ENCODE data around the gene F13A1.
A peak's percentile ranks its signal among the peaks of the same experiment; 100 is the strongest.

The F13A1 gene

DNA sequence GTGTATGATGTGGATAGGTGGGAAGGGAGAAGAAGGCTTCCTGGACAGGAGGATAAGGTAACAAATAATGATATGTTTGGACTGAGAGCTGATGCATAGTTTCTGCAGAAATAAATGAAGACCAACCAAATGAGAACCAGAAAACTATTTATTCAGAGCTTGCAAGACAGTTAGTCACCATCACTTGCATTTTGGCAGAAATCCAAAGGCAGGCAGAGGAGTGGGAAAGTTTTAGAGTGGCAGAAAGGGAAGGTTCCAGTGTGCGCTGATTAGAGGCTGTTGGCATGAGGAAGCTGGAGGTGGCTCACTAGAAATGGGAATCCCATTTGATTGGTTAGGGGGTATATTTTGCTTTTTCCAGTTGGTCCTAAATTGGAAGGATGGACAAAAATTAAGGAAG is 13.0 kb upstream of the F13A1 start:
- no peak for DNase-seq (ENCODE audit: low spot score in 2 of 2)
- Histone ChIP-seq H3K9me3 (no peaks in the 10 kb centered on the region), H3K4me1 (no peaks in the 10 kb centered on the region), H3K4me3 (no peak overlapping the region), H3K27me3 (ENCODE audit: low read depth) (no peaks in the 10 kb centered on the region), H3K36me3 (replicated peaks) (no peaks in the 10 kb centered on the region)
- in situ Hi-C loops (cut with MboI; ENCODE audit: low sequenced_read_pairs), result no loop called here

DNA sequence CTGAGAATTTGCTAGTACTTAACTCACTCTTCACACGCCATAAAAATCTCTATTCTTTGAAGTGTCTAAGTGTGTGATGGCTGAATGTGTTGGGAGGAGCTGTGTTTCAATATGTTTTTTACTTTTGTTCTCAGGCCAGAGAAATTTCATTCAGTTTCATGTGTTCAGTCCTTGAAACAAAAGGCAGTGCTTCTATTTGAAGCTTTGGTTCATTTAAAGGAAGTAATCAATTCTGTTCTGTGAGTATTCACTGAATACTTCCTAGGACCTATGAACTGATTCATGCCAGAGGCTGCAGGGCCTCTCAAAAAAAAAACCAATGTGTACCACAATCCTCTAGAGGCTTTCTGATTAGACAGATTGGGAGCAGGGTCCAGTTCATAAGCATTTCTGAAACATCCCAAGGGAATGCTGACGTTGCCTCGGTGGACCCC is 12.4 kb upstream of the F13A1 start:
- DNase-seq (ENCODE audit: low spot score in 2 of 2), result no peak
- H3K36me3 ChIP-seq (replicated peaks), result no peaks in the 10 kb centered on the region
- H3K27me3 ChIP-seq (ENCODE audit: low read depth), result no peaks in the 10 kb centered on the region
- H3K9me3 ChIP-seq, result no peaks in the 10 kb centered on the region
- H3K4me1 ChIP-seq, result no peaks in the 10 kb centered on the region
- no peak overlapping the region for H3K4me3 ChIP-seq
- in situ Hi-C loops (cut with MboI; ENCODE audit: low sequenced_read_pairs), result no loop called here

DNA sequence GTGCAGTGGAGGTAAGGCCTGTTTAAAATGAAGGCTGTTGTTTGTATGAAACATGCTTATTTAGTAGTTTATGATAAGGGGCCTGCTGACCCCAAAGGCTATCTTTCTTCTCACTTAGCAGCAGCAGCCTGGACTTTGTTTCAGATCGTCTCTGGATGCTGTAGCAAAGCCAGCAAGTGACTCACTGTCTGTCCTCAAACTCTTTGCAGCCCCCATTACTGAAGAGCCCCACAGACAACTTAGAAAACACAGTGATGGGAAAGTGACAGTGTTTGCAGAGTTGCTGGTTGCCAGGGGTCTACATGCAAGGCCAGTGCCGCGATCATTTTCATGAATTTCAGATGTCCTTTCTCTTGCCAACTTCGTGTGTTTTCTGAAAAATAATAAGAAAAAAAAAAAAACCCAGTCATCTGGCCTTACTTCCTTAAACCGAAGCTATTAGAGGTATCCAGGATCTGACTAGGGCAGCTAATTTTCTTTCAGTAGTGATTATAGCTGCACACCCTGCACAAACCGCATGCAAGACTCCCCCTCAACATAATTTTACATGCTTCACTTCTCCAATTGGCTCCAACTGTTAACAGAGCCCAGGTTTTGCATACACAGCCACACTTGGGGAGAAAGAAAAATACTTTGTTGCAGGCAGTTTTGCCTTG is 11.6 kb upstream of the F13A1 start:
- no peak overlapping the region for H3K4me3 ChIP-seq
- in situ Hi-C loops (cut with MboI; ENCODE audit: low sequenced_read_pairs), result no loop called here
- no peaks in the 10 kb centered on the region for H3K27me3 ChIP-seq (ENCODE audit: low read depth)
- no peaks in the 10 kb centered on the region for H3K4me1 ChIP-seq
- no peaks in the 10 kb centered on the region for H3K9me3 ChIP-seq
- no peak for DNase-seq (ENCODE audit: low spot score in 2 of 2)
- no peaks in the 10 kb centered on the region for H3K36me3 ChIP-seq (replicated peaks)

DNA sequence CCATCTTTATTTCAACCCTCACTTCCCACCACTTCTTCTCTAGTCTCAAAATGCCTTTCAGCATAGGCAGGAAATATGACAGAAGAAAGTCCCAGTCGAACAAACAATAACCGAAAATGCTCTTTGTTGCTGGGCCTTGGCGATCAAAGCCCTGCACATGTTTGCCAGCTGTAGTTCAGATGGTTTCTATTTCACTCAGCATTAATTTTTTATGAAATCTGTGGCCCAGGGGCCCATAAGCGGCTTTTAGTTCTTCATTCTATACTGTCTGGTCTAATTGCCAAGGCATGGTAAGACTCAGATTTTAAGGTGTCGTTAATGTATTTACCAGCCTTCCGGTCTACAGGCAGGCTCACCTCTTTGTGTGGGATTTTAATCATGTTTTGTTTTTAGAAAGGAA is 10.9 kb upstream of the F13A1 start:
- Histone ChIP-seq H3K27me3 (ENCODE audit: low read depth) (no peaks in the 10 kb centered on the region), H3K36me3 (replicated peaks) (no peaks in the 10 kb centered on the region), H3K4me1 (no peaks in the 10 kb centered on the region), H3K9me3 (no peaks in the 10 kb centered on the region), H3K4me3 (no peak overlapping the region)
- in situ Hi-C loops (cut with MboI; ENCODE audit: low sequenced_read_pairs), result no loop called here
- DNase-seq (ENCODE audit: low spot score in 2 of 2), result no peak

DNA sequence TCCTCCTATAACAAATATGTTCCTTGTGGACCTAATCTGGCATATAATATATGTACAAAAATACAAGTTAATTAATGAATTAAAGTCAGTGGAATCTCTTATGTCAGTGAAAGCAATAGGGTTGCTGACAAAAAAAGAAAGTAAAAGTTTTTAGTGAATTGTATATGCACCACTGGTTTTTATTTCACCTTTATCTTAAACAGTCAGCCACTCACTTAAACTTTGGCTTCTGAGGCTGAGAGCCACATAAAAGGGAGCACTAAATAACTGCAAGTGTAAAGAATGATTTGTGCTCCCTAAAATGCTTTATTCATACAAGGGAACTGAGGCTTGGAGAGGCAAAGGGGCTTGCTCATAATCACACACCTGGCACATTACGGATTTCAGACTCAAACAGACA is 9.9 kb upstream of the F13A1 start:
- Histone ChIP-seq H3K27me3 (ENCODE audit: low read depth) (no peaks in the 10 kb centered on the region), H3K36me3 (replicated peaks) (no peaks in the 10 kb centered on the region), H3K4me3 (no peak overlapping the region), H3K9me3 (no peaks in the 10 kb centered on the region), H3K4me1 (no peaks in the 10 kb centered on the region)
- in situ Hi-C loops (cut with MboI; ENCODE audit: low sequenced_read_pairs), result no loop called here
- DNase-seq (ENCODE audit: low spot score in 2 of 2), result no peak

DNA sequence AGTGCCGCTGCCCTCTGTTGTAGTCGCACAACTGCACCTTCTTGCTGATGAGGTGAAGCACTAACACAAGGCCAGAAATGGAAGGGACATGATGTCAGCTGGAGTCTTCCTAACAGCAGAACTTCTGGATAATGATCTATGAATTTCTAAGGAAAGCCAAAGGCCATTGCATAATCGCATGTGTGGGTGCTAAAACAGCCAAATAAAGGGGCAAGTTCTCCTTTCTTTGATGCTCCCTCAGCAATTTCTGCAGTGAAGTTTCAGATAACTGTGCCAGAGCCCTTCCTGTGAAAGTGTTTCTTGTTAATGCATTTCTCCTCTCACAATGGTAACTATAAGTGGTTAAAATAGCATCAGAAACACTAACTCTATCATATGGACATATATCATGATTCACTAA is 8.0 kb upstream of the F13A1 start:
- H3K9me3 ChIP-seq, result no peaks in the 10 kb centered on the region
- H3K4me3 ChIP-seq, result no peak overlapping the region
- H3K27me3 ChIP-seq (ENCODE audit: low read depth), result no peaks in the 10 kb centered on the region
- H3K4me1 ChIP-seq, result no peaks in the 10 kb centered on the region
- no peak for DNase-seq (ENCODE audit: low spot score in 2 of 2)
- in situ Hi-C loops (cut with MboI; ENCODE audit: low sequenced_read_pairs), result no loop called here
- no peaks in the 10 kb centered on the region for H3K36me3 ChIP-seq (replicated peaks)

DNA sequence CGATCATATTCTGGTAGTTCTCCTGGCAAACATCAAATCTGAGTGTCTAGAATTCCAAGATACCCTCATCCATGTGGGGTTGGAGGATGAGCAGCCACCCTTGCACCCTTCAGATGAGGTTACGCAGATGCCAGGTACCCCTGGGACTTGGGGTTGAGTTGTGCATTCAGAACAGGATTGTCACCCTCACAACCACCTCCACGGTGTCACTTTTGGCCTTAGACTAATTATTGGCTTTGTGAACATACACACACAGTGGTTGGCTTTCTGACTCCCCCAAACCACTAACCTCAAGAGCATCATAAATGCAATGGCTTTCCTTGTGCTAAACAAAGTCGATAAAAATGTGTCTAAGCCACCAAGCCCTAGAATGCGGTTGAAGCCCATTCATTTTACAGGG is 2.9 kb upstream of the F13A1 start:
- H3K9me3 ChIP-seq, result no peaks in the 10 kb centered on the region
- H3K27me3 ChIP-seq (ENCODE audit: low read depth), result no peaks in the 10 kb centered on the region
- in situ Hi-C loops (cut with MboI; ENCODE audit: low sequenced_read_pairs), result no loop called here
- H3K36me3 ChIP-seq (replicated peaks), result no peaks in the 10 kb centered on the region
- DNase-seq (ENCODE audit: low spot score in 2 of 2), result no peak
- no peak overlapping the region for H3K4me3 ChIP-seq
- H3K4me1 ChIP-seq, result no peaks in the 10 kb centered on the region

DNA sequence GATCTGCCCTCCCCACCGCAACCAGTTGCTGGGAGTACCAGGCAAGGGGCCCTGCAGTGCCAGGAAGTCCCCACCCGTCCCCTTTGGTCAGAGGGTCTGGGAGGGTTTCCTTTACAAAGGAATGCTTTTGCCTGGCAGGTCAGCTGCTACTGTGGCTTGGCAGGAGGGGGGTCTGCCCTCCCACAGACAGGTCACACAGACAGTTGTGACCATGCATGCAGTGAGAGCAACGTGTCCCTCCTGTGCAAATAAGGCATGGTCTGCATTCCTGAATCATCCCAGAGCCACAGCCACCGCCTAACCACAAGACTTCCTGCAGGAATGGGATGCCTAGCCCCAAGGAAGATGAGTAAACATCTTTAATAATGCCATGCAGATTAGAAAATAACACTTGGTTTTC is 439 bp upstream of the F13A1 start:
- H3K9me3 ChIP-seq, result no peaks in the 10 kb centered on the region
- in situ Hi-C loops (cut with MboI; ENCODE audit: low sequenced_read_pairs), result no loop called here
- DNase-seq (ENCODE audit: low spot score in 2 of 2), result no peak
- H3K36me3 ChIP-seq (replicated peaks), result no peaks in the 10 kb centered on the region
- no peak overlapping the region for H3K4me3 ChIP-seq
- H3K27me3 ChIP-seq (ENCODE audit: low read depth), result no peaks in the 10 kb centered on the region
- H3K4me1 ChIP-seq, result no peaks in the 10 kb centered on the region

DNA sequence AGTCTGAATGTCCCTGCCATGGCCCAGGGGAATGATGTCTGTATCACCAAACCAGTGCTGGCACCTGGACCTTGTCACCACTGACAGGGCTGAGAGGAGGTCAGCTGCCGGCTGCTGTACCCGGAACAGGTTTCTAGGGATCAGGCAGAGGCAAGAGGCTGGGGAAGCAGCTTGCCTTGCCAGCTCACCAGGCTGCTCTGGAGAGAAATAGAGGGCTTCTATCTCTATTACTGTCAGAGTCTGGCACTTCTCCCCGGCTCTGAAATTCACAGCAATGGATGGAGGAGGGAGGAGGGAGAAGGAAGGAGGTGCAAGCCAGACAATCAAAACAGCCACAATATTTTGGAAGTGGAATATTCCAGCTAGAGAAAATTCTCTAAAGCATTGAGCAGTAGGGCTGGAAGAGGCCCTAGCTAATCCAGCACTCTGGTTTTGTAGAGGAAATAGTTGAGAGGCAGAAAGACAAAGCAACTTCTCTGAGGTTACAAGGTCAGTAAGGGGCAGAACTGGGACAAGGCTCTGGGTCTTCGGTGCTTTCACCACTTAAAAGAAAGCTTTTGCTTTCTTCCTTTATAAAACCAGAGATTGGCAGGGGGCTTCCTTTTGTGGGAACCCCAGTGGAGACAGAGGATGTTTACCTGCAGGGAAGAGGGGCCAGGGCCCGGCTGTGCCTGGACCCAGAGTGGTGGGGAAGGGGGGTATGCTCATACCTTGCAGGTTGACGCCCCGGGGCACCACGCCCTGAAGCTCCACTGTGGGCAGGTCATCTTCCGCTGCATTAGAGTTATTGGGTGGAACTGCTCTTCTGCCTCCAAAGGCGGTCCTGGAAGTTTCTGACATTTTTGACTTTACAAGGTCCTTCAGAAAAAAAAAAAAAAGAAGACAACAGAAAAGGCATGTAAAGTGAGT is 2.4 kb downstream of the F13A1 start:
- no peak overlapping the region for H3K4me3 ChIP-seq
- no peak for DNase-seq (ENCODE audit: low spot score in 2 of 2)
- in situ Hi-C loops (cut with MboI; ENCODE audit: low sequenced_read_pairs), result no loop called here
- no peaks in the 10 kb centered on the region for H3K27me3 ChIP-seq (ENCODE audit: low read depth)
- H3K9me3 ChIP-seq, result no peaks in the 10 kb centered on the region
- H3K4me1 ChIP-seq, result no peaks in the 10 kb centered on the region
- no peaks in the 10 kb centered on the region for H3K36me3 ChIP-seq (replicated peaks)

DNA sequence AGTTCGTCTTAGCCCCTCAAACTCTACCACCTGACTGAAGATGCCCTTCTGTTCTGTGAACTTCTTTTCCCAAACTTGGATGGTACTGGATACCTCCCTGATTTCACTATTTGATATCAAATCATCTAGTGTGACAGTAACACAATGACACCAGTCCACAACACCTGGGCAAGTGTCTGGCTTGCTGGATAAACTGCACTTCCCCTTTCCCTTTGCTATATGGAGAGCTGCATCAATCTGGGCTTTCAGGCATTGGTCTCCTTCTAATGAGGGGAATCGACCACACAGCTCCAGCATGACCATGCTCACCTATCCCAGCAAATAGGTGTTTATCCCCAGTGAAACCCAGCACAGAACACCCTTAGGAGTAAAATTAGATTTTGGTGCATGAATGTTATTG is 3.1 kb downstream of the F13A1 start:
- DNase-seq (ENCODE audit: low spot score in 2 of 2), result no peak
- no peaks in the 10 kb centered on the region for H3K4me1 ChIP-seq
- no peaks in the 10 kb centered on the region for H3K36me3 ChIP-seq (replicated peaks)
- no peak overlapping the region for H3K4me3 ChIP-seq
- no peaks in the 10 kb centered on the region for H3K27me3 ChIP-seq (ENCODE audit: low read depth)
- in situ Hi-C loops (cut with MboI; ENCODE audit: low sequenced_read_pairs), result no loop called here
- H3K9me3 ChIP-seq, result no peaks in the 10 kb centered on the region

DNA sequence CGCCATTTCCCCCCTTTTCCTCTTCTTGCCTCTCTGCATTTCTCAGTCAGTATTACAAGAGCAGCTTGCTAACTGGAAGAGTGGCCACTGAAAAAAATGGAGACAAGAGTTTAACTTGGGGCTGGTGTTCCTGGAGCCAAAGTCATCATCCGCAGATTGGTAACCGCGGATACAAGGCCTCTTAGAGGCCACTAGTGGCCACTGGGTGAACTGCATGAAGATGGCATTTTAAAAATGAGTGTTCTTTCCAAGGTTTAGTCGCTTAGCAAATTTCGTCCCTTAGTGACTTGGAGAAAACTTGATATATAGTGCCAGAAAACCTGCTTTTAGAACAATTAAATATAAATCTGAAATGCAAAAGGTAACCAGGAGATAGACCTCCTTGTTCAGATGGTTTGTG is 4.8 kb downstream of the F13A1 start:
- H3K4me1 ChIP-seq, result no peaks in the 10 kb centered on the region
- in situ Hi-C loops (cut with MboI; ENCODE audit: low sequenced_read_pairs), result no loop called here
- H3K4me3 ChIP-seq, result no peak overlapping the region
- H3K9me3 ChIP-seq, result no peaks in the 10 kb centered on the region
- peak; percentile 23 to 54 for DNase-seq (ENCODE audit: low spot score in 2 of 2)
- H3K36me3 ChIP-seq (replicated peaks), result no peaks in the 10 kb centered on the region
- no peaks in the 10 kb centered on the region for H3K27me3 ChIP-seq (ENCODE audit: low read depth)

DNA sequence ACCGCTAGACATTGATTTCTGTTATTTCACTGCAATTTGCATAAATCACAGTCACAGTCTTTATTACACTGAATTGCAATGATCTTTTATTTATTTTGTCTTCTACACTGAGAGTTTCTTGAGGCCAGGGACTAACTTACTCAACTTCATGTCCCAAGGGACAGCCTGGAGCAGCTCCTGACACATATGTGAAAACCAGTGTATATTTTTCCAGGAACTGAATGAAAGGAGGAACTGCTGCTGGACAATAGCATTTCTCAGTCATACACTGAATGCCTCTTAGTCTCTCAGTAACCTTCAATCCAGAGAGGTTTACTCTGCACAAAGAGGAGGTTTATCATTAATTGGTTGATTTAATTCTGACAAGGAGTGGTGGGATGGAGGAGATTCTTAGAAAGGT is 5.9 kb downstream of the F13A1 start:
- H3K36me3 ChIP-seq (replicated peaks), result no peaks in the 10 kb centered on the region
- H3K9me3 ChIP-seq, result no peaks in the 10 kb centered on the region
- in situ Hi-C loops (cut with MboI; ENCODE audit: low sequenced_read_pairs), result no loop called here
- DNase-seq (ENCODE audit: low spot score in 2 of 2), result no peak
- no peak overlapping the region for H3K4me3 ChIP-seq
- no peaks in the 10 kb centered on the region for H3K4me1 ChIP-seq
- H3K27me3 ChIP-seq (ENCODE audit: low read depth), result no peaks in the 10 kb centered on the region

DNA sequence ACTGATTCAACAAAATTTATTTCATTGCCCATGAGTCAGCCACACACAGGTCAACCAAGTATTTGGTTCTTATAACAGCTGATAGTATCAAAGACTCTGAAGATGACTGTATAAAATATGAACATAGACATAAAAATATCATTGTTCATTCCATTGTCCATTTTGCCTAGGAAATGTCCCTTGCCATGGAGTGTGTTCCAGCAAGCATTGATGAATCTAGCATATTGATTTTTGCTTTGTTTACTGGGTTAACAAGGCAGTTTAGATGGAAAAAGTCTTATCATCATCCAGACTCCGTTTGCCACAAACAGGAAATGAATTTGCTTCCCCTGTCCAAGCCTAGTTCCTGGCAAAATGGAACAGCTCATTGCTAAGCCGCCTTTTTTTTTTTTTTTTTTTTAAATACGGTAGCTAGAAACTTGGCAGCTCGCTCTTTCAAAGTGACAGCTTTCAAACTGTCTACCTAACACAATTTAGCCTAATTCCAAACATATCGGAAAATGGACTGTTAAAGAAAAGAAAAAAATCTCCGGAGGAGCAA is 7.5 kb downstream of the F13A1 start:
- Histone ChIP-seq H3K27me3 (ENCODE audit: low read depth) (no peaks in the 10 kb centered on the region), H3K9me3 (no peaks in the 10 kb centered on the region), H3K4me3 (no peak overlapping the region), H3K4me1 (no peaks in the 10 kb centered on the region), H3K36me3 (replicated peaks) (no peaks in the 10 kb centered on the region)
- in situ Hi-C loops (cut with MboI; ENCODE audit: low sequenced_read_pairs), result no loop called here
- DNase-seq (ENCODE audit: low spot score in 2 of 2), result no peak

DNA sequence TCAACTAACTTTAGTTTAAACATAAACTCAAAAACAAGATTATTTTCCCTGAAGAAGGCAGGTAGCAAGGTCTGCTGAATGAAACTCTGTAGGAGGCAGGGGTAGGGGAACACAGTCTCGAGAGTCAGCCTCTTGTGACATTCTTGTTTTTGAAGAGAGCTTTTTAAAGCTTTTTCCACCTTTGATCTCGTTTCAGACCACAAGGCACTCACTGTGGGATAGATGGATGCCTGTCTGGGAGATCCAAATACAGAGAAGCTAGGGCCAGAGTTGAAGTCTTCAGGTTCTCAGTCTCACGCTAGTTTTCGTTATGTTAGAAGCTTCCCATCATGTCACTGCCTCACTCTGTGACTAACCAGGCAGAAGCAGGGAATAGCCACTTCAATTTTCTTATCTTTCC is 14.9 kb downstream of the F13A1 start:
- Histone ChIP-seq H3K9me3 (no peaks in the 10 kb centered on the region), H3K4me3 (no peak overlapping the region), H3K36me3 (replicated peaks) (no peaks in the 10 kb centered on the region), H3K4me1 (no peaks in the 10 kb centered on the region), H3K27me3 (ENCODE audit: low read depth) (no peaks in the 10 kb centered on the region)
- DNase-seq (ENCODE audit: low spot score in 2 of 2), result no peak
- in situ Hi-C loops (cut with MboI; ENCODE audit: low sequenced_read_pairs), result no loop called here
